Body of pancreas (tissue), 4 donors: ENCODE measurements around the gene FAM222A.

Source experiments
- POLR2A ChIP-seq, 3 donors: fragments of 450-650 bp; IDR thresholded peaks; one replicate each; pipeline ENCODE4 v1.6.1; 2016; ENCODE audit warnings: antibody characterized with exemption in 3 of 3, mild to moderate bottlenecking in 2 of 3
- TF ChIP-seq, protein P1 (sequence below), 7 experiments: fragments of 450-650 bp in 4 of 7; fragments of 200-600 bp in 3 of 7; sonication (generic) in 3 of 7; IDR thresholded peaks; one replicate each; pipeline ENCODE4 v1.5.1; 2016 to 2019; ENCODE audit warnings: antibody characterized with exemption in 7 of 7

- TF ChIP-seq, protein P1, sequence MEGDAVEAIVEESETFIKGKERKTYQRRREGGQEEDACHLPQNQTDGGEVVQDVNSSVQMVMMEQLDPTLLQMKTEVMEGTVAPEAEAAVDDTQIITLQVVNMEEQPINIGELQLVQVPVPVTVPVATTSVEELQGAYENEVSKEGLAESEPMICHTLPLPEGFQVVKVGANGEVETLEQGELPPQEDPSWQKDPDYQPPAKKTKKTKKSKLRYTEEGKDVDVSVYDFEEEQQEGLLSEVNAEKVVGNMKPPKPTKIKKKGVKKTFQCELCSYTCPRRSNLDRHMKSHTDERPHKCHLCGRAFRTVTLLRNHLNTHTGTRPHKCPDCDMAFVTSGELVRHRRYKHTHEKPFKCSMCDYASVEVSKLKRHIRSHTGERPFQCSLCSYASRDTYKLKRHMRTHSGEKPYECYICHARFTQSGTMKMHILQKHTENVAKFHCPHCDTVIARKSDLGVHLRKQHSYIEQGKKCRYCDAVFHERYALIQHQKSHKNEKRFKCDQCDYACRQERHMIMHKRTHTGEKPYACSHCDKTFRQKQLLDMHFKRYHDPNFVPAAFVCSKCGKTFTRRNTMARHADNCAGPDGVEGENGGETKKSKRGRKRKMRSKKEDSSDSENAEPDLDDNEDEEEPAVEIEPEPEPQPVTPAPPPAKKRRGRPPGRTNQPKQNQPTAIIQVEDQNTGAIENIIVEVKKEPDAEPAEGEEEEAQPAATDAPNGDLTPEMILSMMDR (IDR thresholded peaks at IDR 0.05): no peak
- no peak for TF ChIP-seq POLR2A (IDR thresholded peaks at IDR 0.05)
Observed at GRCh38 chr12:109736552-109737108, 23.0 kb downstream of the FAM222A start.
